Spleen (tissue), 11 donors: ENCODE data around the gene RILPL1. TPM values are rescaled to one million over a fixed set of nuclear protein-coding genes. Genes with fewer than 3 reads are reported as not detected.
"Not testable (repeated sequence)": the region's sequence is repeated elsewhere in the genome, so short reads cannot be mapped to it uniquely, and the experiment has no call there.

Source experiments
- DNase-seq: peaks from one replicate; pipeline ENCODE4 v3.0.0-alpha.2; 2020
- H3K27ac ChIP-seq, 8 donors: fragments of 200-600 bp; sonication (generic) in 7 of 8; 1 replicate in 4 of 8; 2 replicates in 4 of 8; pipeline versions ENCODE4 v1.5.0 to v1.8.0; 2016 to 2021; ENCODE audit warnings: inconsistent platforms in 4 of 8, mild to moderate bottlenecking in 4 of 8, moderate library complexity in 1 of 8
- H3K27me3 ChIP-seq, 7 donors: fragments of 200-600 bp; sonication (generic) in 6 of 7; replicated peaks in 1 of 7; 1 replicate in 4 of 7; 2 replicates in 3 of 7; pipeline versions ENCODE4 v1.5.0 to v1.8.0; 2016 to 2021; ENCODE audit warnings: inconsistent platforms in 3 of 7, mild to moderate bottlenecking in 1 of 7
- H3K36me3 ChIP-seq, 6 donors: fragments of 200-600 bp; sonication (generic) in 5 of 6; 1 replicate in 4 of 6; 2 replicates in 2 of 6; pipeline versions ENCODE4 v1.5.0 to v1.8.0; 2016 to 2021; ENCODE audit warnings: inconsistent platforms in 2 of 6
- H3K4me1 ChIP-seq, 6 donors: fragments of 200-600 bp; sonication (generic) in 5 of 6; 1 replicate in 3 of 6; 2 replicates in 3 of 6; pipeline versions ENCODE4 v1.5.0 to v1.8.0; 2016 to 2021; ENCODE audit warnings: inconsistent platforms in 3 of 6
- H3K4me3 ChIP-seq, 8 donors: fragments of 200-600 bp; sonication (generic) in 7 of 8; 1 replicate in 4 of 8; 2 replicates in 4 of 8; pipeline versions ENCODE4 v1.5.0 to v1.8.0; 2016 to 2021; ENCODE audit warnings: inconsistent platforms in 4 of 8, mild to moderate bottlenecking in 4 of 8, moderate library complexity in 2 of 8
- H3K9me3 ChIP-seq, 8 donors: fragments of 200-600 bp; sonication (generic) in 7 of 8; 1 replicate in 4 of 8; 2 replicates in 4 of 8; pipeline versions ENCODE4 v1.5.0 to v1.8.0; 2016 to 2021; ENCODE audit warnings: inconsistent platforms in 4 of 8
- CTCF ChIP-seq, 11 experiments: fragments of 200-600 bp in 7 of 11; fragments of 450-650 bp in 4 of 11; sonication (generic) in 4 of 11; IDR thresholded peaks in 8 of 11; conservative IDR thresholded peaks in 3 of 11; 1 replicate in 7 of 11; 2 replicates in 4 of 11; pipeline versions ENCODE4 v1.4.0 to v1.8.0; 2016 to 2021; ENCODE audit warnings: antibody characterized with exemption in 11 of 11, inconsistent platforms in 4 of 11, mild to moderate bottlenecking in 1 of 11
- POLR2A ChIP-seq, 3 donors: fragments of 450-650 bp; IDR thresholded peaks; one replicate each; pipeline ENCODE4 v1.5.1; 2017; ENCODE audit warnings: antibody characterized with exemption in 3 of 3, mild to moderate bottlenecking in 1 of 3
- POLR2AphosphoS5 ChIP-seq, 3 donors: sonication (generic); formaldehyde crosslinking; IDR thresholded peaks; one replicate each; pipeline ENCODE4 v1.5.1; 2017; ENCODE audit warnings: antibody characterized with exemption in 3 of 3
- WGBS, 5 donors: extraction: QIAGEN DNeasy Blood & Tissue Kit in 3 of 5; methylation state at CpG; one replicate each; pipeline versions ENCODE4 v1.1.5 to v1.1.7; 2013 to 2018; 5-methylcytosine and 5-hydroxymethylcytosine counted together
- intact Hi-C: fragments of 100-400 bp; cut with DNase I; formaldehyde crosslinking; loops from one replicate; pipeline ENCODE4 v1.15.0; 2023; ENCODE audit warnings: low total_unique reads
- polyA plus RNA-seq, 3 donors: library from polyadenylated mRNA; stranded (reverse); fragments of 200-250 nt; gene quantifications; one replicate each; pipeline ENCODE4 v1.2.1, GENCODE V29; 2013
- total RNA-seq, 7 donors: library from RNA; depleted of rRNA in 3 of 7; stranded (reverse); fragments of >200 nt in 3 of 7; fragmentation: NEBNext Ultra II Directional in 4 of 7; extraction: Animal tissue kit (Norgen Biotek cat#: 25700) in 4 of 7; gene quantifications; one replicate each; pipeline versions ENCODE4 v1.1.0 to v1.2.1, GENCODE V29; 2016 to 2021
- donor health status: healthy with polysubstance abuse.
- donor health status: DM: no; HTN: no; CAD: no; lungs with moderate emphysema.
- donor health status: DM: no; HTN: no; CAD: no.
- donor health status: Bipolar disorder and iron deficiency.
- donor health status: healthy.
- donor health status: DM: no; HTN: no; CAD: no.
- donor health status: DM: yes; HTN: yes; CAD: no.

Gene RILPL1
- total and polyA plus RNA-seq, 10 donors, result 3.2 to 13.6 (median 9.0) TPM

- Histone ChIP-seq H3K9me3 (no peaks in the 10 kb centered on the region), H3K27ac (no peak overlapping the region), H3K36me3 (peaks cover 0 to 24% (median 0%) of the 10 kb centered on the region in 6 donors), H3K27me3 (no peaks in the 10 kb centered on the region), H3K4me1 (peaks cover 0 to 17% (median 7%) of the 10 kb centered on the region in 6 donors), H3K4me3 (no peak overlapping the region)
- intact Hi-C loops, result no loop called here
- no peak for TF ChIP-seq POLR2A (IDR thresholded peaks at IDR 0.05)
- no peak for TF ChIP-seq CTCF (IDR thresholded peaks at IDR 0.05 in 8 of 11, conservative IDR thresholded peaks at IDR 0.05 in 3 of 11)
- no peak for TF ChIP-seq POLR2AphosphoS5 (IDR thresholded peaks at IDR 0.05)
- WGBS, 5 donors, result 96 to 98% (median 97%) methylated on average over 6 of the region's 6 CpGs
- DNase-seq, result no peak
Observed at GRCh38 chr12:123487428-123487827, 46.1 kb downstream of the RILPL1 start.

- 84 to 91% (median 87%) methylated on average over 14 of the region's 14 CpGs for WGBS, 5 donors
- no peak for DNase-seq
- no peaks in the 10 kb centered on the region for H3K27me3 ChIP-seq
- intact Hi-C loops, result no loop called here
- TF ChIP-seq POLR2AphosphoS5 (IDR thresholded peaks at IDR 0.05) (peak in 1 of 3 donors; percentile 31), POLR2A (IDR thresholded peaks at IDR 0.05) (no peak)
- peaks cover 0 to 19% (median 7%) of the 10 kb centered on the region in 6 donors for H3K4me1 ChIP-seq
- no peaks in the 10 kb centered on the region for H3K9me3 ChIP-seq
- no peak overlapping the region for H3K4me3 ChIP-seq
- no peak overlapping the region for H3K27ac ChIP-seq
- peaks cover 0 to 24% (median 0%) of the 10 kb centered on the region in 6 donors for H3K36me3 ChIP-seq
Observed at GRCh38 chr12:123485756-123486155, 47.8 kb downstream of the RILPL1 start.

GRCh38 chr12:123483602-123484248 is 49.8 kb downstream of the RILPL1 start:
- WGBS, 5 donors, result 36 to 63% (median 50%) methylated on average over 18 of the region's 18 CpGs
- H3K4me3 ChIP-seq, result no peak overlapping the region
- intact Hi-C loops, result no loop called here
- no peak for DNase-seq
- H3K36me3 ChIP-seq, result peaks cover 0 to 34% (median 0%) of the 10 kb centered on the region in 6 donors
- TF ChIP-seq CTCF (IDR thresholded peaks at IDR 0.05 in 8 of 11, conservative IDR thresholded peaks at IDR 0.05 in 3 of 11) (no peak), POLR2A (IDR thresholded peaks at IDR 0.05) (no peak), POLR2AphosphoS5 (IDR thresholded peaks at IDR 0.05) (peak in 1 of 3 donors; percentile 39)
- no peaks in the 10 kb centered on the region for H3K9me3 ChIP-seq
- no peak overlapping the region for H3K27ac ChIP-seq
- no peaks in the 10 kb centered on the region for H3K27me3 ChIP-seq
- H3K4me1 ChIP-seq, result peaks cover 0 to 35% (median 12%) of the 10 kb centered on the region in 6 donors

GRCh38 chr12:123482876-123483275 is 50.6 kb downstream of the RILPL1 start:
- 65 to 88% (median 78%) methylated on average over 6 of the region's 6 CpGs for WGBS, 5 donors
- peaks cover 0 to 42% (median 0%) of the 10 kb centered on the region in 6 donors for H3K36me3 ChIP-seq
- peaks cover 0 to 35% (median 12%) of the 10 kb centered on the region in 6 donors for H3K4me1 ChIP-seq
- no peak for DNase-seq
- H3K4me3 ChIP-seq, result no peak overlapping the region
- no peaks in the 10 kb centered on the region for H3K27me3 ChIP-seq
- TF ChIP-seq CTCF (IDR thresholded peaks at IDR 0.05 in 8 of 11, conservative IDR thresholded peaks at IDR 0.05 in 3 of 11), result no peak
- TF ChIP-seq POLR2A (IDR thresholded peaks at IDR 0.05), result no peak
- TF ChIP-seq POLR2AphosphoS5 (IDR thresholded peaks at IDR 0.05), result no peak
- no peak overlapping the region for H3K27ac ChIP-seq
- intact Hi-C loops, result no loop called here
- no peaks in the 10 kb centered on the region for H3K9me3 ChIP-seq

- H3K9me3 ChIP-seq, DNase-seq, intact Hi-C loops, H3K27ac ChIP-seq, H3K4me3 ChIP-seq, H3K27me3 ChIP-seq: not testable (repeated sequence)
- Histone ChIP-seq H3K4me1 (peaks cover 0 to 35% (median 12%) of the 10 kb centered on the region in 6 donors), H3K36me3 (peaks cover 0 to 59% (median 0%) of the 10 kb centered on the region in 6 donors)
- WGBS, 5 donors, result 89 to 96% (median 91%) methylated on average over 4 to 5 of the region's 5 CpGs
Observed at GRCh38 chr12:123481251-123481650, 52.3 kb downstream of the RILPL1 start.
